Measurements from ENCODE around the gene EFCAB10.
"Not testable (repeated sequence)": the region's sequence is repeated elsewhere in the genome, so short reads cannot be mapped to it uniquely, and the experiment has no call there.

Gene EFCAB10, protein sequence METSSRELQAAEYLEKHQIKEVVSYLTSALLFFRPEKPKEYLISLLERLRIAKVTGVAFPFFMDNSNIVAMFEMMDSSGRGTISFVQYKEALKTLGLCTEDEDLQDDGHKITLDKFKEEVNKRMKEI

DNA sequence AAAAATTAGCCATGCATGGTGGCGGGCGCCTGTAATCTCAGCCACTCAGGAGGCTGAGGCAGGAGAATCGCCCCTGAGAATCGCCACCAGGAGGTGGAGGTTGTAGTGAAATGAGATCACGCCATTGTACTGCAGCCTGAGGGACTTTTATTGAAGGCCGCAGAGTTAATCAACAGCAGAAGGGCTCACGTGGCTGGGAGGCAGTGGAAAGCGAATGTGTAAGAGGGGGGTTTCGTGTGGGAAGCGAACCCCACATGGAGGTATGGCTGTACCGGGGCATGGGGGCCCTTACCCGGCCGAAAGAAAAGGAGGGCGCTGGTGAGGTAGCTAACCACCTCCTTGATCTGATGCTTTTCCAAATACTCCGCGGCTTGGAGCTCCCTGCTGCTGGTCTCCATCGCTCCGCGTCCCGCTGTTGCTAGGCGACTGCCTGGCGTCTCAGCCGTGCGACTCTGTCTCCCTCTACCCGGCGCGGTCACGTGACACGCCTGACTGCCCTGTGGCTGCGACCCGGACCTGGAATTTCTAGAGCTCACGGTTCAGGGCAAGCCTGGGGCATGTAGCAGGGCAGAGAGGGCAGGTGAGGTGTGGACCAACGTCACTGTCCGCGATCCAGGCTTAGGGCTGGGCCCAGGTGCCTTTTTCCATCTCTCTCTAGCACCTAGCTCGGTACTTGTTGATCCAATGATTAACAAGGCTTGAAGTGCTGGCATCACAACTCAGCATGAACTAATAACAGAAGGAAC is at the start of gene EFCAB10:
EFCAB10 (minus strand) TSS at position 428 of the 746 bp plus-strand sequence; CDS start at position 398, 30 bp downstream.
- DNase-seq: peak; percentile 45

- DNase-seq: no peak
Observed at GRCh38 chr7:105625986-105626385, 44.7 kb upstream of the EFCAB10 start.

GRCh38 chr7:105623906-105624305 is 42.6 kb upstream of the EFCAB10 start:
- no peak for DNase-seq

DNA sequence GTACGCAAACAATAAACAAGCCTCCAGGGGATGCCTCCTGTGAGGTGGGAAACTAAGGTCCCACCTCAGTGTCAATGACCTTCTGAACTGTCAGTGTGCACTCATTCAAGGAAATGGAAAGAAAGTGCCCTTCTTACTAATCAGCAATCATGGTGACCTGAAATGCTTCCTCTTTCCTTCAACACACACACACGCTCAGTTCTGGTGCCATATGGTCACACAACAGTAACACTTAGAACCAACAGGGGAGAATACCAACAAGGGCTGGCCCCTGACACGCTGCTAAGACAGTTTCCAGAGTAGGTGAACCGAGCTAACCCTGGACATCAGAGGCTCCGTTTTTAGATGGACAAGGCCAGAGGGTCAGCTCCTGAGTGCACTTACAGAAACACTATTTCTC is 42.1 kb upstream of the EFCAB10 start:
- DNase-seq: no peak

DNA sequence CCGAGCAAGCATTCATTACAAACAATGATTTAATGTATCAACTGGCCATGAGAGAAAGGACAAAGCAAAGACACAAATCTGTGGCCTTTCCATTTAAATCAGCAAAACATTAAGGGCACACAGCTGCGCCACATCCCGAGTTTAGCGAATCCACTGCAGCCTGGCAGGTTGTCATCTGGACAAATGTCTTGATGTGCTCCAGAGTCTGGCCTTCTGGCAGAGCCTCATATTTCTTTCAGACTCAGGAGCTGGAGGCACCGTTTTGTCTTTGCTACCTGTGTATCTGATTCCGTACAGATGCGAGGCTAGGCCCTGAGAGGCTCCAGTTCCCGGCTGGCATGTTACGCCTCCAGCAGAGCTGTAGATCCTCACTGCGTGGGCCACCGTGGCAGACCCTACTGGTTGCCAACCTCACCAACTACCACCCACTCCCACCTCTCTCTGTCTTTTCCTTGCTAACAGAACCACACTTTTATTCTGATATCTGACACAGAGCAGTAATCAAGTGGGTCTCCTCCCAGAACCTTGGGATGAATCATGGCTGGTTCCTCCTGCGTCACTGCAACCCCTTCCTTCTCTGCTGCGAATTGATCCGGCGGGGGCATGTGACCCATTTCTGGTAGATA is 40.9 kb upstream of the EFCAB10 start:
- no peak for DNase-seq

DNA sequence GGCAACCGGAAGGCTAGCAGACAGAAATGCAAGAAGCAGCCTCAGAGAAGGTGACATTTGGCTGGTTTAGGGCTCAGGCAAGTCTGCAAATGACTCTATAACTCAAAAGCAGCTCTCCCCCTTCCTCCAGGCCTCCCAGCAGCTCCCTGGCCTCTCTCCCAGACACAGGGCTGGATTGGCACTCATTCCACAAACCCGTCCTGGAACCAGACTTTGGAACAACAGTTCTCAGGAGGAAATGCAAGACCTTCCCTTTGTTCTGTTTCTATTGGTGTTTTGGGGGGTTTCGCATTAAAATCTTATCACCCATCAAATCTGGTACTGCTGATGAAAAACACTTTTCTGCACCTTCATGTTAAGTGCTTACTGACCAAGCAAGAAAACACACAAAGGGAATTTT is 40.3 kb upstream of the EFCAB10 start:
- DNase-seq: no peak

GRCh38 chr7:105621176-105621575 is 39.9 kb upstream of the EFCAB10 start:
- DNase-seq: no peak

DNA sequence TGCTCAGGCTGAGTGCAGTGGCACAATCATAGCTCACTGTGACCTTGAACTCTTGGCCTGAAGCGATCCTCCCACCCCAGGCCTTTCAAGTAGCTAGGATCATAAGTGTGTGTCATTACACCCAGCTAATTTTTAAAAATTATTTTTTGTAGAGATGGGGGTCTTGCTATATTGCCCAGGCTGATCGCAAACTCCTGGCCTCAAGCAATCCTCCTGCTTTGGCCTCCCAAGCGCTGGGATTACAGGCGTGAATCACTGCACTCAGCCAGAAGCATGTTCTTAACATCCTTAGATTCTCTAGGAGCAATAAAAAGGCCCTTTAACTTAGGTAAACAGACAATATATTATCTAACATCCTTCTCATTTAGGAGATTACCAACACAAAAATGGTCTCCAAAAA is 38.3 kb upstream of the EFCAB10 start:
- no peak for DNase-seq

DNA sequence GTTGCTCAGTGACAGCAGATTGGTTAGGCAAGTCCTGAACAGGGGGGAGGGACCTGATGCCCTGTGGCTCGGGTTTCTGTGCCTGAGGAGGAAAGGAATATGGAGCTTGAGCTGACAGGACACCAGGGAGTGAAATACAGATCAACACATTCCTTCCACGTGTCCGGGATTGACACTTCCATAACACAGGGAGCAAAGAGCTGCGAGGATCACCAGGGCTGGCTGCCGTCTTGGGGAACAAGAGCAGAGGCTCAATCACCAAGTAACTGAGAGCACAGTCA is 36.7 kb upstream of the EFCAB10 start:
- DNase-seq: no peak

- no peak for DNase-seq
Observed at GRCh38 chr7:105617280-105618015, 36.2 kb upstream of the EFCAB10 start.

DNA sequence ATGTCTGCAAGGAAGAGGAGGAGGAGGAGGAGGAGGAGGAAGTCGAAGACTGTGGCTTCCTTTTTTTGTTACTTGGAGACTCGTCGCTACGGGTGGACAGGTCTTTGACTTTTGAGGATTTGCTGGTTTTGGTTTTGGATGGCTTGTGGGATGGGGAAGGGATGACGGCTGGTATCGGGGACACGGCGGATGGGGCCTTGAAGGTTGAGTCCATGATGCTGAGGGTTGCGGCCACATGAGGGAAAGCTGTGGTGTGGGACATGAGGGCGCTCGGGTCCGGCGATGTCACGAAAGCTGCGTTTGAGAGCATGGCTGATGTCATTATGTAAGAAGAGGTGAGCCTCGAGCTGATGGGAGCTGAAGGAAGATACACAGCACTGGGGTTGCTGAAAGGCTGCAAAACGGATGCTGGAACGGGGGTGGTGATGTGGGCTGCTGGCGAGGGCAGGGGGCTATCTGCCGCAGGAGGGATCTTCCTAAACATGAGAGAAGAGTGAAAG is 33.1 kb upstream of the EFCAB10 start:
- no peak for DNase-seq

GRCh38 chr7:105613611-105614330 is 32.5 kb upstream of the EFCAB10 start:
- DNase-seq: no peak

- DNase-seq: no peak
Observed at GRCh38 chr7:105612806-105613205, 31.5 kb upstream of the EFCAB10 start.

DNA sequence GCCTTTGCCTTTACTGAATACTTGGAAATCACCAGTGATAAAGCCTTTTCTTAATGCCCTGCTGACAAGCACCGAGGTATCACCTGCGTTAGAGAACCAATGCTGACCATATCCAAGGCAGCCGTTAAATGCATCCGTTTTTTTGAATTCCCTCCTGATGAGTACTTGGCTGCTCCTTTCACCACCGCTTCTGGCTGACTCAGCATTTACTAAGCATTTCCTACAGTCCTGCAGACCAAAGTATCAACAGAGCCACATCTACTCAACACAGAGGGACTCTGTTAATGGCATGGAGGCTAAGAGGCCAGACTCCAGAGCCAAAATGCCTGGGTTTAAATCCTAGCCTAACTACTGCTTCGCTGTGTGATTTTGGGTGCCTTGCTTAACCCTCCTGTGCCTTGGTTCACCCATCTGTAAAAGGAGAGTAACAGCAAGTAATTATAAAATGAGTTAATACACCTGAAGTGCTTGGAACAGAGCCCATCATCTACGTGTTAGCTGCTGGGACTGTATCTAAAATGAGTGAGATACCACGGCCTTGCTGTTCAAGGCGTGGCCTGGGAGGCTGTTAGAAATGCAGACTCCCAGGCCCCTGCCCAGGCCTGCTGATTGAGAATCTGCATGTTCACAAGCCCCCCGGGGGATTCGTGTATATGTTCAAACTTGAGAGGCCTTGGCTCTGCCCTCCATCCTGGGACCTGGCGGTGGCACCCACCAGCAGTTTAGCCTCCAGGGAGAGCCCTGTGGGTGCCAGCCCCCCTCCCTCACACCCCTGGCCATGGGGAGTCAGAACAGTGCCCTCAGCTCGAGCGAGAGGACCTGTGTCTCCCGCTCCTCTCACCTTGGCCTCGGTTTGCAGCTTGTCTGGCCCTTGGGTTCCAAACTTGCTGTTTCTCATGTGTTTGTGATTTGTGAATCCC is 30.8 kb upstream of the EFCAB10 start:
- no peak for DNase-seq

GRCh38 chr7:105610165-105610930 is 29.1 kb upstream of the EFCAB10 start:
- no peak for DNase-seq

DNA sequence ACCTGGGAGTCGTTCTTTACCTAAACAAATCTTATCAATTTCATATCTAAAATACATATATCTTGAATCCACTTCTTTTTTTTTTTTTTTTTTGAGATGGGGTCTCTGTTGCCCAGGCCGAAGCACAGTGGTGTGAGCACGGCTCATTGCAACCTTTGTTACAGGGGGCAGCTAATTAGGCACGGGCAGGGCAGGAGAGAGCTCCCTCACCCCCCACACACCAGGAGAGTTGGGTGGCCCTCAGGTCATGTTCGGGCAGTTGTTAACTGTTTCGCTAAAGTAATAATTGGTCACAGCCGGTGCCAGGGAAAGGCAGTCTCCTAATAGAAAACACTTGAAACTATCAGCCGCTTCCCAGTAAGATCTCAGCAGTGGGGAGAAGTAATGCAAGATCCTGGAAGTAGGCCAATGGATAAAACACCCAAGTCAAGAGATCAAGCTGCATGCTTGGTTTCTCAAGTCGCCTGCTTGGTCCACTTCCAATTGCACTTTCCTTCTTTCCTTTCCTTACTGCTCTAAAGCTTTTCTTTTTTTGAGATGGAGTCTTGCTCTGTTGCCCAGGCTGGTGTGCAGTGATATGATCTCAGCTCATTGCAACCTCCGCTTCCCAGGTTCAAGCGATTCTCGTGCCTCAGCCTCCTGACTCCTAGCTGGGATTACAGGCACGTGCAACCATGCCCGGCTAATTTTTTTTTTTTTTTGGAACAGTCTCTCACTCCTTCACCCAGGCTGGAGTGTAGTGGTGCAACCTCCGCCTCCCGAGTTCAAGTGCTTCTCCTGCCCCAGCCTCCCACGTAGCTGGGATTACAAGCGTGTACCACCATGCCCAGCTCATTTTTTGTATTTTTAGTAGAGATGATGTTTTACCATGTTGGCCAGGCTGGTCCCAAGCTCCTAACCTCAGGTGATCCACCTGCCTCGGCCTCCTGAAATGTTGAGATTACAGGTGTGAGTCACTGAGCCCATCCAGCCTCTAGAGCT is 21.3 kb upstream of the EFCAB10 start:
- no peak for DNase-seq

GRCh38 chr7:105600720-105601550 is 19.6 kb upstream of the EFCAB10 start:
- DNase-seq: no peak

DNA sequence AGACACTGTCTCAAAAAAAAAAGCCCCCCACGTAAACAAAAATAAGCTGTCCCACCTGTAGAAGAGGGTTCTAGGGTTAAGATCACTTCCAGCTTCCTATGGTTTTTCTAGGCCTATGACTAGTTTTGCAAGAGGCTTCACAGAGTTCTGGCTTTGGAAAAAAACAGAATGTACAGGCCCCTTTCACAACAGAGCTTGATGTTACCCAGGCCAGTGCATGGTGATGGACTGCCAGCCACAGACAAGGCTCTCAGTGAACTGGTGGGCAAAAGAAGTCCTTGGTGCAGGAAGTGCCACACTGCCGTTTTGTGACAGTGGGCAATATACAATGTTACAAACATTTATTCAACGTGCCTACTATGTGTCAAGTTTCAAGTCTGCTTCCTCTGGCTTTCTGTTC is 18.3 kb upstream of the EFCAB10 start:
- no peak for DNase-seq

DNA sequence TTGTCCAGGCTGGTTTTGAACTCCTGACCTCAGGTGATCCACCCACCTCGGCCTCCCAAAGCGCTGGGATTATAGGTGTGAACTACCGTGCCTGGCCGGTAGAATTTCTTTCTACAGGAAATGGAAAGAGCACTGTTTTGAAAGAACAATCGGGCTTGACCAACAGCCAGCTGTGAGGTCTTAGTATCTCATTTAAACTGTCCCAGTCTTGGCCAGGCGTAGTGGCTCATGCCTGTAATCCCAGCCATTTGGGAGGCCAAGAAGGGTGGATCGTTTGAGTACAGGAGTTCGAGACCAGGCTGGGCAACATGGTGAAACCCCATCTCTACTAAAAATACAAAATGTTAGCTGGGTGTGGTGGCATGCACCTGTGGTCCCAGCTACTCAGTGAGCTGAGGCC is 17.8 kb upstream of the EFCAB10 start:
- DNase-seq: not testable (repeated sequence)
